ENCODE data around the gene SLC25A43.

Gene SLC25A43

DNA sequence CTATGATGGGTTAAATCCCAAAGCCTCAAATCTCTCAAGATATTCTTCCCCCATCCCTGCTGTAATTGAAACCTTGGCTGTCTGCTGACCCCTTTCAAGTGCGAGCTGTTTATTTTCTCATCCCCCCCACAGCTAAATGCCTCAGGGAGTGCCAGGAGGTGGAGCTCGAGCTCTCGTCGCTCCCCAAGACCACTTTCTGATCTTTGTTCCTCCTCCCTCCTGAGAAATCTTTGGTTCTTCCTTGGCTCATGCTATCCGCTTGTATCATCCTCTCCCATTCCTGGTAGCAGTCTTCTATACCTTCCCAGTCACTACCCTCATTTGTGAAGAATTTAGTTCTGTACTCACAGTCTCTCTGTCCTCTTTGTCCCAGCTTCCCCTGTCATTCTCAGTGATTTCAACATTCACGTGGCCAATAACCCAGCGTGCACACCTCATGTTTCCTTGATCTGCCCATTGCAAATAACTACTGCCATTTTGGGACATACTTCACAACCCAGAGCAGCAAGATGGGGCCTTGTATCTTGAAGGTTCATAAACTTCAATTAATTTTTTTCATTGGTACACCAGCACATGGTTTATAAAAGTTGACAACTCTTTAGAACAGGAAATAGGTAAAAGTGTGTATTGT is 9.2 kb upstream of the SLC25A43 start:
- peak; percentile 56 for TF ChIP-seq ZIC2 (tag by site-specific recombination; IDR thresholded peaks at IDR 0.05)
- peak; percentile 70 for TF ChIP-seq ZBTB17 (tag by site-specific recombination; IDR thresholded peaks at IDR 0.05)
- TF ChIP-seq, protein P1, sequence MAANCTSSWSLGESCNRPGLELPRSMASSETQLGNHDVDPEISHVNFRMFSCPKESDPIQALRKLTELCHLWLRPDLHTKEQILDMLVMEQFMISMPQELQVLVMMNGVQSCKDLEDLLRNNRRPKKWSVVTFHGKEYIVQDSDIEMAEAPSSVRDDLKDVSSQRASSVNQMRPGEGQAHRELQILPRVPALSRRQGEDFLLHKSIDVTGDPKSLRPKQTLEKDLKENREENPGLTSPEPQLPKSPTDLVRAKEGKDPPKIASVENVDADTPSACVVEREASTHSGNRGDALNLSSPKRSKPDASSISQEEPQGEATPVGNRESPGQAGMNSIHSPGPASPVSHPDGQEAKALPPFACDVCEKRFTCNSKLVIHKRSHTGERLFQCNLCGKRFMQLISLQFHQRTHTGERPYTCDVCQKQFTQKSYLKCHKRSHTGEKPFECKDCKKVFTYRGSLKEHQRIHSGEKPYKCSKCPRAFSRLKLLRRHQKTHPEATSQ (tag by site-specific recombination; IDR thresholded peaks at IDR 0.05): no peak
- TF ChIP-seq ZNF610 (tag by site-specific recombination; IDR thresholded peaks at IDR 0.05; ENCODE audit: borderline replicate concordance): peak; percentile 64; the same call in 1 of the 2 replicates
- TF ChIP-seq ZNF341 (tag by site-specific recombination; IDR thresholded peaks at IDR 0.05; ENCODE audit: low read depth): peak; percentile 41
- TF ChIP-seq TCF7L2 (IDR thresholded peaks at IDR 0.05; ENCODE audit: borderline replicate concordance, low read depth, low read length): peak; percentile 77; the same call in 1 of the 2 replicates
- TF ChIP-seq, protein P2, sequence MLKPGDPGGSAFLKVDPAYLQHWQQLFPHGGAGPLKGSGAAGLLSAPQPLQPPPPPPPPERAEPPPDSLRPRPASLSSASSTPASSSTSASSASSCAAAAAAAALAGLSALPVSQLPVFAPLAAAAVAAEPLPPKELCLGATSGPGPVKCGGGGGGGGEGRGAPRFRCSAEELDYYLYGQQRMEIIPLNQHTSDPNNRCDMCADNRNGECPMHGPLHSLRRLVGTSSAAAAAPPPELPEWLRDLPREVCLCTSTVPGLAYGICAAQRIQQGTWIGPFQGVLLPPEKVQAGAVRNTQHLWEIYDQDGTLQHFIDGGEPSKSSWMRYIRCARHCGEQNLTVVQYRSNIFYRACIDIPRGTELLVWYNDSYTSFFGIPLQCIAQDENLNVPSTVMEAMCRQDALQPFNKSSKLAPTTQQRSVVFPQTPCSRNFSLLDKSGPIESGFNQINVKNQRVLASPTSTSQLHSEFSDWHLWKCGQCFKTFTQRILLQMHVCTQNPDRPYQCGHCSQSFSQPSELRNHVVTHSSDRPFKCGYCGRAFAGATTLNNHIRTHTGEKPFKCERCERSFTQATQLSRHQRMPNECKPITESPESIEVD (tag by site-specific recombination; IDR thresholded peaks at IDR 0.05): no peak
- no peak for TF ChIP-seq ZNF311 (tag by site-specific recombination; IDR thresholded peaks at IDR 0.05; ENCODE audit: borderline replicate concordance)
- no peak for TF ChIP-seq ZNF112 (tag by site-specific recombination; IDR thresholded peaks at IDR 0.05)
- TF ChIP-seq GLIS1 (tag by site-specific recombination; IDR thresholded peaks at IDR 0.05): peak; percentile 54; the same call in 1 of the 2 replicates
- Histone ChIP-seq H3K4me3 (ENCODE audit: low read depth, low read length) (no peak overlapping the region), H3K36me3 (ENCODE audit: control insufficient read depth in 2 of 2, insufficient read depth in 1 of 2, low read length in 2 of 2) (no peaks in the 10 kb centered on the region), H3K4me1 (ENCODE audit: control insufficient read depth, insufficient read depth, low read length) (no peaks in the 10 kb centered on the region), H3K9me3 (ENCODE audit: control insufficient read depth, insufficient read depth, low read depth, low read length) (no peaks in the 10 kb centered on the region), H3K27ac (ENCODE audit: extremely low read depth, low read depth, low read length) (no peak overlapping the region)
- ChIA-PET POLR2A (interaction anchor here (0.7 kb wide), 1 partner anchor 78 kb away, joined by 4 read pairs; the partner anchor contains the start of gene SLC25A5), CTCF (interaction anchor here (0.5 to 1.5 kb wide), 3 partner anchors 9 to 102 kb away, joined by 3 to 4 read pairs (median 3); no protein-coding TSS in a partner anchor)

- ChIA-PET CTCF (no interaction called here), POLR2A (no interaction called here)
- Histone ChIP-seq H3K4me3 (ENCODE audit: low read depth, low read length) (no peak overlapping the region), H3K9me3 (ENCODE audit: control insufficient read depth, insufficient read depth, low read depth, low read length) (no peaks in the 10 kb centered on the region), H3K4me1 (ENCODE audit: control insufficient read depth, insufficient read depth, low read length) (no peaks in the 10 kb centered on the region), H3K36me3 (ENCODE audit: control insufficient read depth in 2 of 2, insufficient read depth in 1 of 2, low read length in 2 of 2) (no peaks in the 10 kb centered on the region), H3K27ac (ENCODE audit: extremely low read depth, low read depth, low read length) (no peak overlapping the region)
- TF ChIP-seq ZNF670 (tag by site-specific recombination; IDR thresholded peaks at IDR 0.05; ENCODE audit: low read depth): no peak
- TF ChIP-seq ZNF366 (tag by site-specific recombination; conservative IDR thresholded peaks at IDR 0.05): no peak
- no peak for TF ChIP-seq ZNF677 (tag by site-specific recombination; IDR thresholded peaks at IDR 0.05)
- no peak for TF ChIP-seq ZNF132 (tag by site-specific recombination; IDR thresholded peaks at IDR 0.05; ENCODE audit: borderline replicate concordance)
- TF ChIP-seq CTCF (tag by site-specific recombination; IDR thresholded peaks at IDR 0.05): no peak
- TF ChIP-seq ZNF48 (tag by site-specific recombination; IDR thresholded peaks at IDR 0.05): no peak
- TF ChIP-seq ZSCAN16 (tag by site-specific recombination; IDR thresholded peaks at IDR 0.05): no peak
- TF ChIP-seq KLF8 (tag by site-specific recombination; IDR thresholded peaks at IDR 0.05): no peak
These were observed 7.9 kb upstream of the SLC25A43 start for GRCh38 chrX:119391279-119391678.

Data from HEK293 (cell line).